ENCODE data around the gene PRRT4.

- TF ChIP-seq, protein P1, sequence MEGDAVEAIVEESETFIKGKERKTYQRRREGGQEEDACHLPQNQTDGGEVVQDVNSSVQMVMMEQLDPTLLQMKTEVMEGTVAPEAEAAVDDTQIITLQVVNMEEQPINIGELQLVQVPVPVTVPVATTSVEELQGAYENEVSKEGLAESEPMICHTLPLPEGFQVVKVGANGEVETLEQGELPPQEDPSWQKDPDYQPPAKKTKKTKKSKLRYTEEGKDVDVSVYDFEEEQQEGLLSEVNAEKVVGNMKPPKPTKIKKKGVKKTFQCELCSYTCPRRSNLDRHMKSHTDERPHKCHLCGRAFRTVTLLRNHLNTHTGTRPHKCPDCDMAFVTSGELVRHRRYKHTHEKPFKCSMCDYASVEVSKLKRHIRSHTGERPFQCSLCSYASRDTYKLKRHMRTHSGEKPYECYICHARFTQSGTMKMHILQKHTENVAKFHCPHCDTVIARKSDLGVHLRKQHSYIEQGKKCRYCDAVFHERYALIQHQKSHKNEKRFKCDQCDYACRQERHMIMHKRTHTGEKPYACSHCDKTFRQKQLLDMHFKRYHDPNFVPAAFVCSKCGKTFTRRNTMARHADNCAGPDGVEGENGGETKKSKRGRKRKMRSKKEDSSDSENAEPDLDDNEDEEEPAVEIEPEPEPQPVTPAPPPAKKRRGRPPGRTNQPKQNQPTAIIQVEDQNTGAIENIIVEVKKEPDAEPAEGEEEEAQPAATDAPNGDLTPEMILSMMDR (conservative IDR thresholded peaks at IDR 0.05): no peak
- no peak for TF ChIP-seq EZH2 (IDR thresholded peaks at IDR 0.05; ENCODE audit: low read depth)
Measured at GRCh38 chr7:128341733-128342132, 19.8 kb downstream of the PRRT4 start.

Measured in PC-9 (cell line).